Activated naive CD8-positive, alpha-beta T cell treated with anti-CD3 and anti-CD28 coated beads, Interleukin-2, amount 10 ng/mL, durations not matched to agents 7 days and 5 days (primary cell): ENCODE data around the gene SOX6. TPM values are rescaled to one million over a fixed set of nuclear protein-coding genes. Genes with fewer than 3 reads are reported as not detected.

Source experiments
- ATAC-seq: fragments of 150-1000 bp; cut with Tn5 transposase; one replicate; pipeline ENCODE4 v1.10.0; 2021; ENCODE audit warnings: low read depth, moderate library complexity
- POLR2A ChIA-PET: fragments of 350-600 bp; sonication (Branson Sonifier 250); formaldehyde crosslinking; loops from one replicate; lab custom pipeline; 2021; ENCODE audit warnings: antibody characterized with exemption; lab: Charles Lee
- DNase-seq: peaks from one replicate; pipeline ENCODE4 v3.0.0; 2021
- H3K27ac Mint-ChIP-seq: one replicate; pipeline ENCODE4 v1.8.0; 2022; ENCODE audit warnings: mild to moderate bottlenecking, mixed read lengths
- H3K27me3 Mint-ChIP-seq: one replicate; pipeline ENCODE4 v1.8.0; 2022; ENCODE audit warnings: mild to moderate bottlenecking, moderate library complexity, mixed read lengths
- H3K36me3 Mint-ChIP-seq: one replicate; pipeline ENCODE4 v1.8.0; 2021; ENCODE audit warnings: mild to moderate bottlenecking, mixed read lengths
- H3K4me1 Mint-ChIP-seq: one replicate; pipeline ENCODE4 v1.8.0; 2021; ENCODE audit warnings: mixed read lengths
- H3K4me3 Mint-ChIP-seq: one replicate; pipeline ENCODE4 v1.8.0; 2022; ENCODE audit warnings: mild to moderate bottlenecking, moderate library complexity, mixed read lengths
- H3K9me3 Mint-ChIP-seq: one replicate; pipeline ENCODE4 v1.8.0; 2021; ENCODE audit warnings: mixed read lengths
- total RNA-seq, 2 experiments: library from RNA; stranded (reverse); gene quantifications; one replicate each; pipeline ENCODE4 v1.2.3, GENCODE V29; 2021

The SOX6 gene
- total RNA-seq, 2 experiments from 2014 or later, result not detected

- Mint-ChIP-seq H3K27ac (no peak overlapping the region), H3K4me3 (no peak overlapping the region), H3K36me3 (no peaks in the 10 kb centered on the region), H3K4me1 (no peaks in the 10 kb centered on the region), H3K9me3 (no peaks in the 10 kb centered on the region), H3K27me3 (peaks cover 3% of the 10 kb centered on the region)
- POLR2A ChIA-PET, result no interaction called here
- no peak for ATAC-seq
- DNase-seq, result no peak
Measured at GRCh38 chr11:15989685-15990084, 366.7 kb downstream of the SOX6 start.

- POLR2A ChIA-PET, result no interaction called here
- DNase-seq, result no peak
- H3K36me3 Mint-ChIP-seq, result no peaks in the 10 kb centered on the region
- no peaks in the 10 kb centered on the region for H3K4me1 Mint-ChIP-seq
- H3K9me3 Mint-ChIP-seq, result no peaks in the 10 kb centered on the region
- H3K27me3 Mint-ChIP-seq, result no peaks in the 10 kb centered on the region
- ATAC-seq, result no peak
- no peak overlapping the region for H3K4me3 Mint-ChIP-seq
- H3K27ac Mint-ChIP-seq, result no peak overlapping the region
Measured at GRCh38 chr11:15988693-15989231, 367.6 kb downstream of the SOX6 start.

- Mint-ChIP-seq H3K27ac (no peak overlapping the region), H3K4me1 (no peaks in the 10 kb centered on the region), H3K36me3 (no peaks in the 10 kb centered on the region), H3K9me3 (no peaks in the 10 kb centered on the region), H3K27me3 (no peaks in the 10 kb centered on the region), H3K4me3 (no peak overlapping the region)
- POLR2A ChIA-PET, result no interaction called here
- DNase-seq (no peak), ATAC-seq (no peak)
Measured at GRCh38 chr11:15988016-15988550, 368.3 kb downstream of the SOX6 start.

- Mint-ChIP-seq H3K9me3 (no peaks in the 10 kb centered on the region), H3K27me3 (no peaks in the 10 kb centered on the region), H3K4me1 (no peaks in the 10 kb centered on the region), H3K27ac (no peak overlapping the region), H3K36me3 (no peaks in the 10 kb centered on the region), H3K4me3 (no peak overlapping the region)
- POLR2A ChIA-PET, result no interaction called here
- DNase-seq, result no peak
- no peak for ATAC-seq
Measured at GRCh38 chr11:15987046-15987445, 369.3 kb downstream of the SOX6 start.

DNA sequence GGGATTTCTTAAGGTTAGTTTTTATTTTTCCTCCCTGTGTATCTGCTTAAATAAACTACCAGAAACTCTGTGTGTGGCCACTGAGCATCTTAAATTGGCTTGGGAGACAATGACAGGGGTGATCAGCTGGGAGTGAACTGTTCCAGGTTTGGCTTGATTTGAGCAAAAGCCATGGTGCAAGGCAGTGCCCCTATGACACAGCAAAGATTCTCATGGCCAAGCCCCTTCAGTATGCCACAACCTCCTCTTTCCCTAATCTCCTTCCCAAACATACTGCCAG, 370.5 kb downstream of the SOX6 start:
- DNase-seq (no peak), ATAC-seq (no peak)
- Mint-ChIP-seq H3K4me1 (no peaks in the 10 kb centered on the region), H3K9me3 (no peaks in the 10 kb centered on the region), H3K36me3 (no peaks in the 10 kb centered on the region), H3K27me3 (no peaks in the 10 kb centered on the region), H3K4me3 (no peak overlapping the region), H3K27ac (no peak overlapping the region)
- POLR2A ChIA-PET, result no interaction called here

DNA sequence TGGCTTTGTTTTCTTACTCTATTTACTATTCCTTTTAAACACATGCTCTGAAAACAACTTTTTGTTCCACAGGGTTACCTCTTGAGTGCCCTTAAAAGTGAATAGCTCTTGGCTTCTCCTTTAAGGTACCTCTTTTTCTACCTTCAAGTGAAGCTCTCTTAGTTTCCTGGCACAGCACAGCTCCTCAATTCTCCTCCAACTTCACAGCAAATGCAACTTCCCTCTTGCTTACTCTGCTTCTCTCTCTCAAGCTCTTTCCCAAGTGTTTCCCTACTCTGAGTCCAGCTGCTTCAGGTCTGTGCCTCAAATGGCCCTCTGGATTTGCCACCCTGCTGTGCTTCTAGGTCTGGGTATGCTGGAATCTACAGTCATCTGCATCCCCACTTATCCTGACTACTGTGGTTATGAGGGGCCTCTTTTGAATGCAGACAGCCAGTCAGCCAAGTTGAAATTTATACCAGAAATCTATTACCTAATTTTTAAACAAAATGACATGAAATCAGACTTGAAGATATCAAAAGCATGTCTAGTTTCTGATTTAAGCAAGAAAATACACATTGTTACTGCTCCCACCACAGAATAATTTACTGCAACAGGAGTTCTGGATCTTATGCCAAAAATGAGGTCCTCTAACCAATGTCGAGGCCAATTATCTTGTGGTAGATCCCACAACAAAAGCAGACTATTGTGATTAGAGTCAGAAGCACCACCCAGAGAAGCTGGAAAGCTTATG, 371.1 kb downstream of the SOX6 start:
- Mint-ChIP-seq H3K4me3 (no peak overlapping the region), H3K27me3 (no peaks in the 10 kb centered on the region), H3K36me3 (no peaks in the 10 kb centered on the region), H3K4me1 (no peaks in the 10 kb centered on the region), H3K27ac (no peak overlapping the region), H3K9me3 (no peaks in the 10 kb centered on the region)
- ATAC-seq (no peak), DNase-seq (no peak)
- POLR2A ChIA-PET, result no interaction called here

DNA sequence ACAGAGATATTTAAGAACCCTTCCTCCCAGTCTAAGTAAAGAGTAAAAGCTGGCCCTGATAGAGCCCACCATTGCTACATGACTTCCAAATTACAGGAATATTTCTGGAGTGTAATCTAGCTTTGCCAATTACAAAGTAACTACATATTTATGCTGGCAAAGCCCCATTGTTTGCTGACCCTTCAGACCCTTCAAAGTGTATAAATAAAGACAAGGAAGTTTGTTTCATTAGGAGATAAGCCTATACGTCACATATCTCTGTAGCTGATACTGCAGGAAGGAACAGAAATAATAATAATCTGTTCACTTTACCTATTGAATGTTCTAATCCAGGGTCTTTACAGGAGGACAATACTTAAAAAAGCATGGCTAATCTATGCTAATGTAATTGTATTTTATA, 375.1 kb downstream of the SOX6 start:
- H3K9me3 Mint-ChIP-seq, result no peaks in the 10 kb centered on the region
- no peak overlapping the region for H3K27ac Mint-ChIP-seq
- ATAC-seq (no peak), DNase-seq (no peak)
- H3K27me3 Mint-ChIP-seq, result no peaks in the 10 kb centered on the region
- no peaks in the 10 kb centered on the region for H3K4me1 Mint-ChIP-seq
- POLR2A ChIA-PET, result no interaction called here
- no peak overlapping the region for H3K4me3 Mint-ChIP-seq
- H3K36me3 Mint-ChIP-seq, result no peaks in the 10 kb centered on the region

- POLR2A ChIA-PET, result no interaction called here
- no peak for ATAC-seq
- no peak overlapping the region for H3K4me3 Mint-ChIP-seq
- H3K27ac Mint-ChIP-seq, result no peak overlapping the region
- no peaks in the 10 kb centered on the region for H3K4me1 Mint-ChIP-seq
- no peaks in the 10 kb centered on the region for H3K27me3 Mint-ChIP-seq
- no peak for DNase-seq
- no peaks in the 10 kb centered on the region for H3K36me3 Mint-ChIP-seq
- no peaks in the 10 kb centered on the region for H3K9me3 Mint-ChIP-seq
Measured at GRCh38 chr11:15977116-15977515, 379.2 kb downstream of the SOX6 start.

GRCh38 chr11:15976433-15977045, 379.8 kb downstream of the SOX6 start:
- no peak overlapping the region for H3K27ac Mint-ChIP-seq
- H3K27me3 Mint-ChIP-seq, result no peaks in the 10 kb centered on the region
- no peaks in the 10 kb centered on the region for H3K4me1 Mint-ChIP-seq
- no peaks in the 10 kb centered on the region for H3K36me3 Mint-ChIP-seq
- no peaks in the 10 kb centered on the region for H3K9me3 Mint-ChIP-seq
- DNase-seq (no peak), ATAC-seq (no peak)
- POLR2A ChIA-PET, result no interaction called here
- H3K4me3 Mint-ChIP-seq, result no peak overlapping the region

DNA sequence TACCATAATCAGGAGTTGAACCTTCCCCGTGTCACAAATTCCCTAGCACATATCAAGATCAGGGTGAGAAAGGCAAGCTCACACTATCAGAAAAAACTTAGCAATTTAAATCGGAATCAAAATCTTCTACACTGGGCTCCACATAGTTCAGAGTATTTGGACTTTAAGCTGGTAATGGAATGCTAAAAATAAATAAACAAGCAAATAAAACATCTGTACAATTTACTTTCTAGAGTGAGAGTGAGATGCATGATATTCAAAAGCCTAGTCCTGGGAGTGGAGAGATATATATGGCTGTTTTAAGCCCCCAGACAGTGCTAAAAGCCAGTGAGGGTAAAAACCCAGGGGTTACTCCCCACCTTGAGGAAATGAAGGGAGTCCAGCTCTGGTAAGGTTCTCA, 380.6 kb downstream of the SOX6 start:
- ATAC-seq (no peak), DNase-seq (no peak)
- Mint-ChIP-seq H3K27ac (no peak overlapping the region), H3K9me3 (no peaks in the 10 kb centered on the region), H3K4me1 (no peaks in the 10 kb centered on the region), H3K27me3 (no peaks in the 10 kb centered on the region), H3K36me3 (no peaks in the 10 kb centered on the region), H3K4me3 (no peak overlapping the region)
- POLR2A ChIA-PET, result no interaction called here

DNA sequence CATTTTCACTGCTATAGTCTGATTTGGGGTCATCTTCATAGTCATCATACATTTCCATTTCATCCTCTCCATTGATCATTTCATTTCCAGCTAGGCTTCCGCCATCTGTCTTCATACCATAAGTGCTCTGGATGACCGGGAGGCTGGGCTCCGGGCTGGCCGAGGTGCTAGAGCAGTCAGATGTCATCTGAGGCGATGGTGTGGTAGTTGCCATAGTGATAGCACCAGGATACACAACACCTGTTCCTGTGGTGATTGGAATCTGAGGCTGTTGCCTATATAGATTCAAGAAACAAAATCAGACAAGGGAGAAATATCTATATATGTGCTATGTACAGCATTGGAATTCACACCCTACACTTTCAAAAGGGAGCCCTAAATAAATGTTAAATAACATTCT, 383.5 kb downstream of the SOX6 start:
- H3K36me3 Mint-ChIP-seq, result no peaks in the 10 kb centered on the region
- H3K27ac Mint-ChIP-seq, result no peak overlapping the region
- H3K4me1 Mint-ChIP-seq, result no peaks in the 10 kb centered on the region
- POLR2A ChIA-PET, result no interaction called here
- no peaks in the 10 kb centered on the region for H3K9me3 Mint-ChIP-seq
- ATAC-seq (no peak), DNase-seq (no peak)
- H3K4me3 Mint-ChIP-seq, result no peak overlapping the region
- H3K27me3 Mint-ChIP-seq, result peaks cover 5% of the 10 kb centered on the region

DNA sequence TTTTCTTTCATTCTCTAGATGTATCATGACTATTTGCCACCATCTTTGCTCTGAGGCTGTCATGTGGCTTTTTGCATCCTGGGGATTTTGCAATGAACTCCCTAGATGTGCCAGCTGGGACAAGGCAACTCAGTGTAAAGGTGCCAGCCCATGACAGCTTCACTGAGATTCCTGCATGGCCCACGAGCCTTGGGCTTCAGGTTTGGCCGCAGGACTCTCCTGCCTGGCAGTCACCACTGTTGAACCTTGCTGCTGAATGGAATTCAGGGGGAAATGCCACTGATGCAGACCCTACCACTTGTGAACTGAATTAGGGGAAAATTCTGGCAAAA, 385.2 kb downstream of the SOX6 start:
- no peaks in the 10 kb centered on the region for H3K4me1 Mint-ChIP-seq
- no peaks in the 10 kb centered on the region for H3K9me3 Mint-ChIP-seq
- ATAC-seq (no peak), DNase-seq (no peak)
- H3K4me3 Mint-ChIP-seq, result no peak overlapping the region
- peaks cover 5% of the 10 kb centered on the region for H3K27me3 Mint-ChIP-seq
- no peaks in the 10 kb centered on the region for H3K36me3 Mint-ChIP-seq
- H3K27ac Mint-ChIP-seq, result no peak overlapping the region
- POLR2A ChIA-PET, result no interaction called here

DNA sequence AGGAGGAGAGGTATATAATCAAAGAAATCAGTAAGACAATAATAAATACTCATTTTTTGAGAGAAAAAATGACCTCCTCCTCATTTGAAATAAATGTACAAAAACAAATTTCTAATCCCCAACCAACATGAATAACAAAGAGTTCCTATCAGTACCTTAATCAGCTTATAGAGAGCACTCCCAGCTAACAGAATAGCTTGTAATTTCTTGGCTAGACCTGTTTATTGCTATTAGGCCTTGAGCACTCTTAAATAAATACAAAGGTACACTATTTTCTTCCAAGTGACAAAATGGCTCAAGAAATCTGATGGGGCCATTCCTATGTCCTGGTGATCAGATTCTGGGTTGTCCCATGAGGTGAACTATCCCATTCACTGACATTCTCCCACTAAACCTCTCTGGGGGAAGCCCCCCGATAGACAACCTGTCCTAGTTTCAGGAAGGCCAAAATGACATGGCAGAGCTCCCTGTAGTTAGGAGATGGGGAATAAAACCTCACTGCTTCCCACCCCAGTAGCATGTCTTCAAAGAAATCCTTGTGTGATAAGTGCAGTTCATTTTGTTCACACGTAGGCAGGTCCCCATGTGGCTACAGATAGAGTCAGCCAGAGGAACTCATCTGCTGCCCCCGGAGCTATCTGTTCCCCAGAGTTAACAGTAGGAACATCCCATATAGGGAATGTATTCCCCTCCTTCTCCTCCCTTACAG, 385.7 kb downstream of the SOX6 start:
- Mint-ChIP-seq H3K36me3 (no peaks in the 10 kb centered on the region), H3K27me3 (peaks cover 5% of the 10 kb centered on the region), H3K4me1 (no peaks in the 10 kb centered on the region), H3K9me3 (no peaks in the 10 kb centered on the region), H3K27ac (no peak overlapping the region), H3K4me3 (no peak overlapping the region)
- no peak for ATAC-seq
- DNase-seq, result no peak
- POLR2A ChIA-PET, result no interaction called here
